HG03457 (cell line): Measurements from ENCODE around the gene GPR183.

ENCODE experiments used
- ATAC-seq: cut with Tn5 transposase; IDR thresholded peaks from one replicate; pipeline ENCODE4 v1.9.1; 2021; ENCODE audit warnings: moderate number of reproducible peaks; ENCODE audit not compliant: unreplicated experiment

GPR183 gene

DNA sequence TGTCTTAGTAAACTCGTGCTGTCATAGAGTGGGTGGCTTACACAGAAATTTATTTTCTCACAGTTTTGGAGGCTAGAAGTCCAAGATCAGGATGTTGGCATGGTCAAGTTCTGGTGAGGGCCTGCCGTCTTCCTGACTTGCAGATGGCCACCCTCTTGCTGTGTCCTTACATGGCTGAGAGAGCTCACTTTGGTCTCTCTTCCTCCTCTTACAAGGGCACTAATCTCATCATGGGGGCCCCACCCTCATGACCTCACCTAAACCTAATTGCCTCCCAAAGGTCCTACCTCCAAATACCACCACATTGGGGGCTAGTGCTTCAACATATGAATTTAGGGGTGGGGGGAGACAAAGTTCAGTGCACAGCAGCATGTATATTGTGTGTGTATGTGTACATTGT, 34.7 kb downstream of the GPR183 start:
- no peak for ATAC-seq

DNA sequence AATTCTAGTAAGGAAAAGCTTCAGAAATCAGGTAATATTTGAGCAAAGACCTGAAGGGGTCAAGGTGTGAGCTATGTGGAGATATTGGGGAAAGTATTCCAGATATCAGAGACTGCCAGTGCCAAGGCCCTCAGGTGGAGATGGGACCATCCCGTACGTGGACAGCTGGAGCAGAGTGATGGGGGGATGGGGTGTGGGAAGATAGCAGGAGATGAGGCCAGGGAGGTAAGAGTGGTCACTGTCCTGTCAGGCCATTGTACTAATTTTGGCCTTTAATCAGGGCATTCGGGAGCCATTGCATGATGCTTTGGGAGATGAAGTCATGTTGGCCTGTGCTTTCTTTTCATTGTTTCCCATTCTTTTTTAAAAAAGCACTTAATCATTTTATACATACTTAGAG, 36.0 kb downstream of the GPR183 start:
- ATAC-seq, result no peak

DNA sequence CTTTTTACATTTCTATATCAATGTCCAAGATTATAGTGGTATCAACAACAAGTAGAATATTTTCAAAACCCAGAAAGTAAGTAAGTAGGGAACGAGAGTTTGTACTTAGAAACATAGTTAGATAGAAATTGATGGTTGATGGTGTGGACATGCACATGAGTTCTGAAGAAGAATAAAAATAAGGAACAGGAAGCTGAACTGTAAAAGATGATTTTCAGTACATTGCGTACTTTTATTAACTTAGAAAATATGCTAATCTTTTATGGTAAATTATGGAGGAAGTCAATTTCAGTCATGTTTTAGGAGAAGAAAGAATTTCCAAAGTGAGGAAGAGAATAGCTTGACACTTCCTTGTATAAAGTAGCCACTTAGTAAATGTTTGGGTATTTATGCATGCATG, 36.7 kb downstream of the GPR183 start:
- ATAC-seq, result no peak

DNA sequence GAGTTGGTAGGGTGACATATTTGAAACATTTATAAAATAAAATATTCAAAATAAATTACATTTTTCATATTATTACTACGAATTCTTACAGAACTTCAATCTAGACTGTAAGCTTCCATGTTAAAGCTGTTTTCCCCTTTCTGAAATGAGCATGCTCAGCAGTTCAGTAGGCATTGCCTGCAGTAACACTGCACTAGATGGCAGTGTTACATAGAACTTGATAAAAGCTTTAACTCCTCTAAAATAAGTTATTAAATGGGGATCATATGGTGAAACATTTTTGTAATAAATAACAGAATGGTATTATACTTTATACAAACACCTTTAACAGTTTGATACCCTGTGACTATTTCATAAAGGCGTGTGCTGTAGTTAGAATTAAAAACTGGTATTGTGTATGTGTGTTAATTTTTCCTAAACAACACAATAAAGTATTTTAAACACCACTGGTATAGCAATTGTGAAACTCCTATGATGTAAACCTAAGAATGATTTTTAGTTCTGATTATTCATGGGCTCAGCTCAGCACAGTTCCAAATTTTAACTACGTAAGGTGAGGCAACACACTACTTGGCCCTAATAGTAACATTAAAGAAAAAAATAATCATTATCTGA, 37.5 kb downstream of the GPR183 start:
- no peak for ATAC-seq

DNA sequence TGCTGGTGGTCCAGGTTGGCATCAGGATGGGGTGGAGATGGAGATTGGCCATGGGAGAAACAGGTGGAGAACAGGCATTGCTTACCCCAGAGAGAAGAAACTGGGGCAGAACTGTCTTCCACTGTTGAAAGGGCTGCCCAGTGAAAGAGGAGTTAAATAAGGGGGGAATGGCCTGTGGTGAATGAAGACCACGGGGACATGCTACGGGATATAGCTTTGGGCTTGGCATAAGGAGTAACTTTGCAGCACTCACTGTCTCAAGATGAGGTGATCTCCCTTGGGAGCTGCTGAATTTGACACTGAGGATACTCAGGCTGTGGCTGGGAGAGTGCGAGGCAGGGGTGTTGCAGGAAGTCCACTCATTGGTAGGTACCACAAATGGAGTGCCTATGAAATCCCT, 38.4 kb downstream of the GPR183 start:
- no peak for ATAC-seq

DNA sequence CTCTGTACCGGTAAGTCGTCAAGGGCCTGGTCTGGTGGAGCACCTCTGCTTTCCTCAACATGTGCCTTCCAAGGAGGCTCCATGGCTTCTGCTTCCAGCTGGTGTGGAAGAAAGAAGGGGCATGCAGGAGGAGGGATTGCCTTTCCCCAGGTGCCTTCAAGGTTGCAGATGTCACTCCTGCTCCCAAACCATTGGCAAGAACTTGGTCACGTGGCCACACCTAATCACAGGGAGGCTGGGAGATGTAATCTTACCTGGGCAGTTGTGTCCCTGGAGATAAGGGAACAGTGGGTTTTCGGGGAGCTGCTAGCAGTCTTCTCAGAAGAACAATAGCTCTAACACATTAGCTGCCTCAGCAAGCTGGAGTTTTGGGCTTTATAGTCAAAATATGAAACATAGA, 39.3 kb downstream of the GPR183 start:
- ATAC-seq, result no peak

DNA sequence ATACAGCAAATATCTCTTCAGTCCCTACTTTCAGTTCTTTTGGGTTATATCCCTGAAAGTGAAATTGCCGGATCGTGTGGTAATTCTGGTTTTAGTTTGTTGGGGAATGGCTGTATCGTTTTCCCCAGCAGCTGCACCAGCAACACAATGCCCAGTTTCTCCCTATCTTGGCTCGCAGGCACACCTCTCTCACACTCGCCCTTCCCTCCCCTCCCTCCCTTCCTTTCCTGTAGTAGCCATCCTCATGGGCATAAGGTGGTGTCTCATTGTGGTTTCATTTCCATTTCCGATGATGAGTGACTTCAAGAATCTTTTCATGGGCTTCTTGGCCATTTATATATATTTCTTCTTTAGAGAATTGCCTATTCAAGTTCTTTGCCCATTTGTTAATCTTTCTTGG, 40.4 kb downstream of the GPR183 start:
- no peak for ATAC-seq

DNA sequence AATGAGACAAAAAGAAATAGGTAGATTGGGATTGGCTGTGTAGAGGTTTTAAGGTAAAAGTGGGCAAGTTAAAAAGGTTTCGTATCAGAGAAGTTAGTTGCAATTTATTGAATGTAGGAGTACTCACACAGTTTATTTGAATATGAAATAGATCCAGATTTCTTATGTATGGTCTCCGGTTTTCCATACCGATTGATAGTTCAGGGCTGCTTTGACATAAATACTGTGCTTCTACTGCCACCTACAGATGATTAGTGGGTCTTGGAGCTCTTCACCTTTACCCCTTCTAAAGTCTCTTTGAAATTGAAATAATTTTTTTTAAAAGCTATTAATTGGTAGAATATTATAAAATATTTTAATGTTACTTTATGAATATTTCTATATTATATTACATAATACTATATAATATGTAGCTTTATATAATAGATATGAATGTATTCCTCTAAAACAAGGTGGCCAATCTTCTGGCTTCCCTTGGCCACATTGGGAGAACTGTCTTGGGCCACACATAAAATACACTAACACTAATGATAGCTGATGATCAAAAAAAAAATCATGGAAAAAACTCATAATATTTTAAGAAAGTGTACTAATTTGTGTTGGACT, 41.3 kb downstream of the GPR183 start:
- ATAC-seq, result no peak

DNA sequence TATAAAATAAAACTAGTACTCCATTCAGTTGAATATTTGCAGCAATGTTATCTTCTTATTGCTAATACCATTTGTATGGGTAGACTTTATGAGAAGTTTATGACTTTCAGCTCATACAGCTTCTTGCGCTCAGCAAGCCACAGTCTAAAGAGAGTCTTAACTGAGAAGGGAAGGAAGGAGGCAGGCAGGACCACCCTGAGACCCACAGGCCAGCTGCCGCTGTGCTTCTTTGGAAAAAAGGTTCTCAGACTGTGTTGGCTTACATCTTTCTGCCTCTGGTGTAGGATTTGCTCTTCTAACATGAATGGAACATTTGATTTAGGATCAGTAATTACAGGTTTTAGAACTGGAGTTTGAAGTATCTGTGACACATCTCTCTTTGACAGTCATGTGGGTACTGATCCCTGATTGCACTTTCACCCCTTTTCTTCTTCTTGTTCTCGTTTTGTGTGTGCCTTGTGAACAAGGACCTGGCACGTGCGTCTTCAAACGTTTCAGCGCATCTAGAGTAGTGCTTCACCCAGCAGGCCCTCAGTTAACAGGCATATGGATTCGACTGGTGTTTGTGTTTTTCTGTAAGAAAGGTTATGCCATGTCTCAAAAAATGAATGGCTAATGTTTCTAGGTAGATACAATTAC, 41.9 kb downstream of the GPR183 start:
- ATAC-seq, result no peak

DNA sequence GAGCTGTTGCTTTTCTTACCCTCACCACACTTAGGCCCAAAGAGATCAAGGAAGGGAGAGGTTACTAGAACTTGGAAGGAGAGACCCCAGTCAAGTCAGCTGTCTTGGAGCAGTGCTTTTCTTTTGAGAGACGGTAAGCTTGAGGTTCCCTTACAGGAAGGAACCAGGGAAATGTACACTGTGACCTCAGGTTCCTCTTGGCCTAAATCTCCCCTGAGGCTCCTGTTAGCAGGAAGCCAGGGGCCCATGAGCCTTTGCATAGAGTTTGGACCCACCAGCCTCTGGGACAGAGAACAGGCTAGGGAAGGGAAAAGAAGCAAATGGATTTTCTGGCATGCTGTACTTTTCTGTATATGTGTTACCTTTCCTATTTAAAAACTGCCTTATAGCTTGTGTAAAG, 43.1 kb downstream of the GPR183 start:
- ATAC-seq, result no peak

DNA sequence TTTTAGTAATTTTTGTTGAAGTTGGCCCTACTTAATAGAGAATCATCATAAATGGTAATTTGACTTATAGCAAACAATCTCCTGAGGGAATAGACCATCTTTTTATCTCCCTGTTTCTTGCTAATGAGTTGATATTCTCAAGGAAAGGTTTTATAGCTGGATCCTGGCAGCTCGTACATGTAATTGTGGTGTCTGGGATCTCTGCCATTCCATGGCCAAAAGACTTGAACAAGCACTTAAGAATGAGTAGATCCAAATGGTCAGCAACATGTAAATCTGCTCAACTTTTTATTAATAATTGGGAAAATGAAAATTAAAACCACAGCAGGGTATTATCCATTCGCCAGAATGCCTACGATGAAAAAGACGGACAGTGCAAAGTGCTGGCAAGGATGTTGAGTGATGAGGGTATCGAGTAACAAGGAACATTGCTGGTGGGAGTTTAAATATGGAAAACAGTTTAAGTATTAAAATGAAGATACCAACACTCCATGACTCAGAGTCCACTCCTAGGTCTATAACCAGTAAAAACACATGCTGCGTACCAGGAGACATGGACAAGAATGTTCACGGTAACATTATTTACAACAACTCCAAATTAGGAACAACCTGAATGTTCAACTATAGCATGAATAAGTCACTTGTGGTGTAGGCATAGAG, 43.9 kb downstream of the GPR183 start:
- no peak for ATAC-seq

DNA sequence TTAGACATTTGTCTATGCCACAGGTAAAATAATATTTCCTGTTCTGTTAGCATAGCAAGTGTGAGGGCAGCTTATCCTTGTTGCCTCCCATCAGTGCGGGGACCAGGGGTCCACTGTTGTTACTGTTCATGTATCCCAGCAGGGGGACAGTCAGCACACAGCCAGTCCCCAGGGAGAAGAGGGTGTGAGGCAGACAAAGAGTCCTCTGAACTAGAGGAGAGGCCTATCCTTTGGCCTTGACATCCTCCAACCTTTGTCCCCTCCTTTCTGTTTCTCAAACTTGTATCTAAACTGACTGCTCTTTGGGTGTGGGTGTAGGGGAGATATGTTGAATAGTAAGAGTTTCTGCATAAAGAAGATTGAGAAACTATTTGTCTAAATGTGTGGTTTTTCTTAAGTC, 46.1 kb downstream of the GPR183 start:
- no peak for ATAC-seq

DNA sequence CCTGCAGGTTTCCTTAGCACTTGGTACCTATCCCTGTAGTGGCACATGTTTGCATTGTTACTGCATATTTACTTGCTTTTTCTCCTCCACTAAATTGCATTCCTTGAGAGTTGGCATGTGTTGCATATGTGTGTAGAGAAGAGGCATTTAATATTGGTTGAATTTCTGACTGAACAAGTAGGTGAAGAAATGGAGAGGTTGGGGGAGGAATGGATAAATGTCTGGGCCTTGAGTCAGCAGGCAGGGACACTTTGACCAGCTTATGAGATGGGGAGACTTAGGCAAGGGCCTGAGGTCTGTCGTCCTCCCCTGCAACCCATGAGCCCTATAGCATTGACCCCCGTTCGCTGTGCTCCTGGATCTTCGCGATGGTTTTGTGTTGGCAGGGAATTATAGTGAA, 47.0 kb downstream of the GPR183 start:
- ATAC-seq, result no peak

DNA sequence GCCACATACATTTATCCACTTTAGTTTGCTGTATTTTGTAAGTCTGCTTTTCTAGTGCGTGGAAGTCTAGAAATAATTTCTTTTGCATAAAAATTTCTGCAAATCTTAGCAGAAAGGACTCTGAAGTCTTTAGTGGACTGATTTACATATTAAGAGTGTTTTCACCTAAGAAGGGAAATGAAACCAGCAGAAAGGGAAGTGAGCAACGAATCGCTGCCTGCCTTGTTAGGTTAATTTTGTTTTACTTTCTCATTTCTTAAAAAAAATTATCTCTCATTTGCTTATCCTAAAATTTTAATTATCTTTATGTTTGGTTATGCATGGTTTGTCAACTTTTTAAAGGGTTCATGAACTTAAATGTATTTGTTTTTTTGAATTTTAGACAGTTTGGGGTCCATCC, 48.3 kb downstream of the GPR183 start:
- peak; percentile 35 for ATAC-seq

DNA sequence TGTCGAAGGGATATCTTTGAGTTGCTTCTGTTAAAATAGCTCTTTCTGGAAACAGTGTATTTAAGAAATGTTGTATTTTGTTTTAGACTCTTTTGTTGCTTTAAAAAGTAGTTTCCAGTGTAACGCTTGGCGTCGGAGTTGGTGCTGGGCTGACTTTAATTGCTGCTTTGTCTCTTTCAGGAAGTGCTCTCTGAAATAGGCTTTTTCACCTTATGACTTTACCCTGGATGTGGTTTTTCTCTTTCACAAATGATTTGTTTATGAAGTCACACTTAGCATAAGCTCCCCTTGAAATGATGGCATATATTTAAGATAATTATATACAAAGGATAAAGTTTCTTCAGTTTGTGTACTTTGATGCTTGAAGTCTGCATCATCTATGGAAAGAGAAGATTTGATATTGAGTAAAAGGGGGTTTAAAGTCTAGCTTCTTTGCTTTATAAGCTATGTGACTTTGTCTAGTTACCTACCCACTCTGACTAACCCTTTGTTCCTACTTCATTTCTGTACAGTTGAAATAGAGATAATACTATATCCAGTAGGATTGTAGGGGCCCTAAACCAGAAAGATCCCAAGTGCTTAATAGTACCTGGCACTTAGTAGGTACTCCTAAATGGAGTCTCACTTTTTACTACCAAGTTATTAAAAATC, 48.9 kb downstream of the GPR183 start, which contains the start of gene GPR18:
GPR18 (minus strand) TSS at position 170 of the 651 bp plus-strand sequence. CDS start 2,507 bp downstream, outside the sequence.
- ATAC-seq, result peak; percentile 70

DNA sequence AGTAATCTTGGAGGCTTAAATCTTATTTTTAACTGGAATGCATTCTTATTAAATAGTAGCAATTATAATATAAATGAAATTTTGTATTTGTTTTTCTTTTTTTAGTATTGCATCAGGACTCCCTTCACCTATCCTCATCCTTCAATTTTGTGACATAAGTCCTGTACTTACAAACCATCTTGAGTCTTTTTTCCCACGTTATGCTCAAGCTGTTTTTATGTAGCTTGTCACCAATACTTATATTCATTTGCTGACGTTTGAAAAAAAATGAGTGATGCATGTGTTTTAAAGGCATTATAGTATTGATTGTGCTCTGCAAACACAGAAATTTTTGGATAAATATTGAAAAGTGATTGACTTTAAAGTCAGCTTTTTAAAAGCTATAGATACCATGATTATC, 49.9 kb downstream of the GPR183 start:
- ATAC-seq, result no peak

DNA sequence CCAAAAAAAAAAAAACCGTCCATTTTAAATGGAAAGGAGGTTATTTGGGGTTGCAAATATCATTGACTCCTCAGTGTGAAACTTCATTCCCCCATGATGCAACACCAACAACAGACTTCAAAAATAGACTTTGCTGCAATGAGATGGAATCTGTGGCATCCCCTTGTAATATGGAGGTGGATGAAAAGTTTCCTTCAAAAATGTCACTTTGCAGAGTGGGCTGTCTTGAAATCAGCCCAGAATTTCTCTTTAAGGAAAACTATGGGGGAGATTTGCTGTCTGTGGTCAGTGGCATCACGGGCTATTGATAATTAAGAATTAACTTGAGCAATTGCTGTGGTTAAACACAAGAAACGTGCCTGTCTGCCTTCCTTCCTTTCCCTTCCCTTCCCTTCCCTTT, 50.5 kb downstream of the GPR183 start:
- ATAC-seq, result no peak

DNA sequence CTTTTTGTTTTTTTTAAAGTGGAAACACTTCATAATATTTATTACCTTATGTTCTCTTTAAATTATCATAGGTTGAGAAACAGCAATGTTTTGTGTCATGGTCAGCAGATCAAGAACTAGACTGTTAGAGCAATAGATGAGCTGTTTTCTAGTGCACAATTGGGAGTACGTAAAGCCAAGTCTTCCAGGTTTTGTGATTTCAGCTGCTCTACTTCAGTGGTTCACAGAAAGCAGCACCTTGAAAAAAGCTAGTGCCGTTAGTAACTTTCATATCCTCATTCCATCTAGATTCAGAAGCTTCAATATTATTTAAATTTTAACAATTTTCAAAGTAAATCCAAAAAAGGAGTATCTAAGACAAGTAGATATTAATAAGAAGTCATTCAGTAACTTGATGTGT, 50.9 kb downstream of the GPR183 start:
- ATAC-seq, result no peak

DNA sequence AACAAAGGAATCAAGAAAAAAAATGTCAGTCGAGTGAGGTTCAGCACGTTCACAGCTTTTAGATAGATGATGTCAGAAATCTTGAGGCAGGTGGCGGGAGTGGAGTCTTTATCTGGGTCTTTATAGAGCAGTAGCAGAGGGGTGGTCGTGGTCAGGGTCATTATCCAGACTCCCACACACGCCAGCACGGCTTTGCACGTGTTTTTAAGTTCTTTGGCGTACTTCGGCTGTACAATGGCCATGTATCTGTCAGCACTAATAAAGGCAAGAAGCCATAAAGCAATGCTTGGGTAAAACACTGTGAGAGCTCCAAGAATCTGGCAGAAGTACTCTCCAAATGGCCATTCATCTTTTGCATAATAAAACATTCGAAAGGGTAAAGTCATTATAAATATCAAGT, 51.9 kb downstream of the GPR183 start:
- no peak for ATAC-seq

DNA sequence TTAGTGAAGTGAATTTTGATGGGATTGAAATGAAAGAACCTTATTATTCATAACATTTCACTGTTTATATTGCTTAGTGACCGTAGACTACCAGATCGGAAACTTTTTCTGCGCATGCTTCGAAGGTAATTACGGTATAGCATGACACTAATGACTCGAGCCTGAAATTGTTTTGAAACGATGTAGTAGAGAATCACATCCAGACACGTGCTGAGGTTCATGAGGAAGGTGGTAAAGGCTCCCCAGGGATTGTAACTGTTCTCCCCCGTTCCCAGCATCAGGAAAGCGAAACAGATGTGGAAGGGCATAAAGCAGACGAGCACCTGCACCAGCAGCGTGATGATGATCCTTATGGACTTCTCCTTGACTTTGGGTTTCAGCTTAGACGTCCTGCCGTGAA, 52.4 kb downstream of the GPR183 start:
- no peak for ATAC-seq

DNA sequence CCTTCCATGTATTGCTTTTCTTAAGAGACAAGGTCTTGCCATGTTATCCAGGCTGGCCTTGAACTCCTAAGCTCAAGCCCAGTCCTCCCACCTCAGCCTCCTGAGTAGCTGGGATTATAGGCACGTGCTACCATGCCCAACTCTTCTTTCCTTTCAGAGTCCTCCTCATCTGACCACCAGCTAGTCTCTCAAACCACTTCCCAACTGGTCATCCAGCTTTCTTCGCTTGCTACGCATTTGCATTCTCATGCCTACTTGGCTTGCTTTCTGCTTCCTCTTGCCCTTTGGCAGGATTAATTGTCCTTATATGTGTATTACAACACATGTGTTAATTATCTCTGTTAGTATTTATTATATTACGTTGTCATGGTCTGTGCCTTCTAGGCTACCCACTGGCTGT, 55.3 kb downstream of the GPR183 start:
- no peak for ATAC-seq
